GM23248 (cell line): ENCODE measurements around the gene TBL3. TPM values are rescaled to one million over a fixed set of nuclear protein-coding genes. Genes with fewer than 3 reads are reported as not detected.

Experiments
- DNase-seq: peaks from one replicate; pipeline ENCODE4 v3.0.0-alpha.2; 2015
- H2AFZ ChIP-seq: fragments of 200-600 bp; sonication (generic); 2 replicates; pipeline ENCODE4 v1.6.1; 2016; ENCODE audit warnings: antibody characterized with exemption
- H3F3A ChIP-seq: fragments of 200-600 bp; sonication (generic); 2 replicates; pipeline ENCODE4 v1.6.1; 2016; ENCODE audit warnings: mild to moderate bottlenecking, antibody characterized with exemption, mixed run types; ENCODE audit not compliant: insufficient read depth
- H3K27ac ChIP-seq: fragments of 200-600 bp; sonication (generic); 2 replicates; pipeline ENCODE4 v1.5.1; 2016; ENCODE audit warnings: mild to moderate bottlenecking
- H3K27me3 ChIP-seq: fragments of 200-600 bp; sonication (generic); replicated peaks from 2 replicates; pipeline ENCODE4 v1.6.1; 2016; ENCODE audit warnings: mild to moderate bottlenecking; ENCODE audit not compliant: insufficient read depth
- H3K36me3 ChIP-seq: fragments of 200-600 bp; sonication (generic); 2 replicates; pipeline ENCODE4 v1.6.1; 2016; ENCODE audit warnings: low read depth, mild to moderate bottlenecking
- H3K4me1 ChIP-seq: fragments of 200-600 bp; sonication (generic); 2 replicates; pipeline ENCODE4 v1.6.1; 2016; ENCODE audit warnings: mild to moderate bottlenecking; ENCODE audit not compliant: insufficient read depth
- H3K4me2 ChIP-seq: fragments of 200-600 bp; sonication (generic); one replicate; pipeline ENCODE4 v1.6.1; 2016; ENCODE audit warnings: mild to moderate bottlenecking; ENCODE audit not compliant: unreplicated experiment
- H3K4me3 ChIP-seq: fragments of 200-600 bp; sonication (generic); 2 replicates; pipeline ENCODE4 v1.5.1; 2016; ENCODE audit warnings: mild to moderate bottlenecking
- H3K79me2 ChIP-seq: fragments of 200-600 bp; sonication (generic); 2 replicates; pipeline ENCODE4 v1.6.1; 2016; ENCODE audit warnings: mild to moderate bottlenecking; ENCODE audit not compliant: insufficient read depth
- H3K9ac ChIP-seq: fragments of 200-600 bp; sonication (generic); 2 replicates; pipeline ENCODE4 v1.6.1; 2016; ENCODE audit warnings: mild to moderate bottlenecking
- H3K9me2 ChIP-seq: fragments of 200-600 bp; sonication (generic); 2 replicates; pipeline ENCODE4 v1.6.1; 2016; ENCODE audit warnings: mixed run types, mild to moderate bottlenecking, moderate library complexity; ENCODE audit not compliant: insufficient read depth
- H3K9me3 ChIP-seq: fragments of 200-600 bp; sonication (generic); one replicate; pipeline ENCODE4 v1.6.1; 2017; ENCODE audit warnings: low read depth
- H4K20me1 ChIP-seq: fragments of 200-600 bp; sonication (generic); 2 replicates; pipeline ENCODE4 v1.6.0; 2016; ENCODE audit not compliant: insufficient read depth
- EZH2 ChIP-seq: fragments of 200-600 bp; sonication (generic); IDR thresholded peaks from 2 replicates; pipeline ENCODE4 v1.6.1; 2018; ENCODE audit warnings: antibody characterized with exemption, mild to moderate bottlenecking; ENCODE audit not compliant: insufficient read depth, poor library complexity, severe bottlenecking
- EZH2phosphoT487 ChIP-seq: fragments of 200-600 bp; sonication (generic); IDR thresholded peaks from 2 replicates; pipeline ENCODE4 v1.6.1; 2018; ENCODE audit warnings: antibody characterized with exemption, moderate library complexity, mild to moderate bottlenecking, low read depth; ENCODE audit not compliant: insufficient read depth
- WGBS, 2 experiments: methylation state at CpG; one replicate each; pipeline ENCODE4 v1.1.6; 2015 to 2017; ENCODE audit warnings: low lambda C conversion rate in 2 of 2, low coverage in 1 of 2; ENCODE audit errors: missing lambda C conversion rate in 2 of 2; 5-methylcytosine and 5-hydroxymethylcytosine counted together
- in situ Hi-C: fragments of 300-500 bp; cut with MboI; formaldehyde crosslinking; loops from 2 replicates; pipeline ENCODE4 v1.15.0; 2020
- polyA plus RNA-seq: library from polyadenylated mRNA; unstranded; fragments of >200 nt; fragmentation: Nextera tagmentation; extraction: Ambion mirVana; gene quantifications from 2 replicates; pipeline ENCODE4 v1.2.1, GENCODE V29; 2016
- total RNA-seq: library from RNA; depleted of rRNA; stranded (reverse); fragments of >200 nt; shearing (Covaris generic); gene quantifications from 2 replicates; pipeline ENCODE4 v1.2.3, GENCODE V29; 2014

Gene TBL3
- total and polyA plus RNA-seq, 2 experiments from 2014 or later: 43.7 to 46.8 TPM

GRCh38 chr16:1989209-1990100 is 17.6 kb downstream of the TBL3 start, which contains the start of gene SYNGR3:
Gene SYNGR3 (plus strand): TSS chr16:1989970. CDS start chr16:1990103, 133 bp downstream.
- peaks cover 9% of the 10 kb centered on the region; the same call in 1 of the 2 replicates for H3K79me2 ChIP-seq
- H3K9me3 ChIP-seq: no peaks in the 10 kb centered on the region
- H3K36me3 ChIP-seq: no peaks in the 10 kb centered on the region
- no peaks in the 10 kb centered on the region for H3K9me2 ChIP-seq
- H3F3A ChIP-seq: peaks cover 10% of the 10 kb centered on the region; the same call in 1 of the 2 replicates
- peaks cover 21% of the 10 kb centered on the region; the same call in 1 of the 2 replicates for H3K27me3 ChIP-seq
- DNase-seq: peak; percentile 66
- WGBS, 2 experiments: 5 to 10% methylated on average over 32 to 50 of the region's 67 CpGs
- no peak within 1 kb of the TSS for H3K27ac ChIP-seq
- TF ChIP-seq EZH2phosphoT487 (no peak), EZH2 (peak; percentile 75)
- no peak within 1 kb of the TSS for H2AFZ ChIP-seq
- no peak within 1 kb of the TSS for H3K4me2 ChIP-seq
- in situ Hi-C loops: no loop called here
- no peak within 1 kb of the TSS for H3K9ac ChIP-seq
- H3K4me1 ChIP-seq: no peaks in the 10 kb centered on the region
- H4K20me1 ChIP-seq: no peaks in the 10 kb centered on the region
- no peak within 1 kb of the TSS for H3K4me3 ChIP-seq

GRCh38 chr16:1990101-1990350 is 18.2 kb downstream of the TBL3 start:
- no peaks in the 10 kb centered on the region for H3K9me2 ChIP-seq
- in situ Hi-C loops: no loop called here
- H3K27me3 ChIP-seq: peaks cover 21% of the 10 kb centered on the region; the same call in 1 of the 2 replicates
- DNase-seq: no peak
- H3F3A ChIP-seq: peaks cover 10% of the 10 kb centered on the region; the same call in 1 of the 2 replicates
- no peak overlapping the region for H3K27ac ChIP-seq
- peaks cover 8% of the 10 kb centered on the region; the same call in 1 of the 2 replicates for H3K79me2 ChIP-seq
- H3K9ac ChIP-seq: no peak overlapping the region
- no peaks in the 10 kb centered on the region for H3K9me3 ChIP-seq
- no peaks in the 10 kb centered on the region for H3K4me1 ChIP-seq
- H4K20me1 ChIP-seq: no peaks in the 10 kb centered on the region
- whole genome bisulfite sequencing, 2 experiments: 0 to 10% methylated on average over 7 to 23 of the region's 25 CpGs
- H2AFZ ChIP-seq: no peak overlapping the region
- H3K4me2 ChIP-seq: no peak overlapping the region
- H3K4me3 ChIP-seq: no peak overlapping the region
- no peaks in the 10 kb centered on the region for H3K36me3 ChIP-seq
- TF ChIP-seq EZH2phosphoT487 (no peak), EZH2 (no peak)

DNA sequence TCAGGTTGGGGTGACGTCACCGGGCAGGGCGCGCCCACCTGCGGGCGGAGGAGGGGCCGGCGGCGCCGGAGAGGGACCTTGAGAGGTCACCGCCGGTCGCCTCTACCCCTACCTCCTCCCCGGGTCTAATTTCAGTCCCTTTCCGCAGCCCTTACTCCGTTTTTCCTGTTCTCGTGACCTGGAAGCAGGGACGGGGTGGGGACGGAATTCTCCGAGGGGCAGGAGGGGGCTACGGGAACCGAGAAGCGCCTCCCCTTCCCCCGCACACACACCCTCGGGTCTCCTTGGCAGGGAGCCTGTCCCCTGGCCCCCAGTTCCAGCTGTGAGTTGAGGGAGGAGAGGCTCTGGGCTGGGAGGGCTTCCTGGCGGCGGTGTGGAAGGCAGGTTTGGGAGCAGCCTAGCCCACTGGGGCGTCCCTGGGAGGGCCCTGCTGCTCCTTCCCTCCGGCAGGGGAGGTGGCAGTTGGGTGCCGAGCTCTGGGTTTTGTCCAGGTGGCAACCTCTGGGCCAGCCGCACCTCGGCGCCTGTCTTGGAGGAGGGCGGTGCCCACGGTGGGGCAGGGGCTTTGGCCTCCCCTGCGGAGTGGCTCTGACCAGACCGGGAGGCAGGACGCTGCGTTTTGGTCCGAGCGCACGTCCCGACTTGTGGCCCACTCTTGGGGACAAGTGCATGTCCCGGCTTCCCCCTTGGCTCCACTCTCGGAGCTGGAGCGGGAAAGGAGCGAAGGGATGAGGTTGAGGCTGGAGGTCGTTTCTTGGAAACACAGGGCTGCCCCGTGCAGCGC is 18.7 kb downstream of the TBL3 start:
- H3K36me3 ChIP-seq: no peaks in the 10 kb centered on the region
- no peak overlapping the region for H3K4me2 ChIP-seq
- H4K20me1 ChIP-seq: no peaks in the 10 kb centered on the region
- WGBS, 2 experiments: 7 to 10% methylated on average over 37 to 50 of the region's 50 CpGs
- DNase-seq: no peak
- peaks cover 3% of the 10 kb centered on the region; the same call in 1 of the 2 replicates for H3K79me2 ChIP-seq
- H3K9me3 ChIP-seq: no peaks in the 10 kb centered on the region
- H3K9me2 ChIP-seq: no peaks in the 10 kb centered on the region
- in situ Hi-C loops: no loop called here
- H3K27ac ChIP-seq: no peak overlapping the region
- peaks cover 15% of the 10 kb centered on the region for H3F3A ChIP-seq
- no peaks in the 10 kb centered on the region for H3K4me1 ChIP-seq
- H3K4me3 ChIP-seq: no peak overlapping the region
- H3K27me3 ChIP-seq: peaks cover 21% of the 10 kb centered on the region; the same call in 1 of the 2 replicates
- no peak overlapping the region for H2AFZ ChIP-seq
- no peak overlapping the region for H3K9ac ChIP-seq
- TF ChIP-seq EZH2phosphoT487: 0 out of 2 replicates have a peak, but pooled peaks have one; percentile 41
- TF ChIP-seq EZH2: peak; percentile 96

GRCh38 chr16:1991135-1991551 is 19.3 kb downstream of the TBL3 start:
- Histone ChIP-seq H3K4me1 (peaks cover 5% of the 10 kb centered on the region; the same call in 1 of the 2 replicates), H3K4me2 (no peak overlapping the region), H3K36me3 (no peaks in the 10 kb centered on the region), H3K27ac (no peak overlapping the region), H3K9ac (no peak overlapping the region), H2AFZ (no peak overlapping the region), H3F3A (peaks cover 21% of the 10 kb centered on the region), H3K79me2 (no peaks in the 10 kb centered on the region), H3K27me3 (peaks cover 21% of the 10 kb centered on the region; the same call in 1 of the 2 replicates), H3K4me3 (no peak overlapping the region), H4K20me1 (no peaks in the 10 kb centered on the region), H3K9me3 (no peaks in the 10 kb centered on the region), H3K9me2 (no peaks in the 10 kb centered on the region)
- in situ Hi-C loops: no loop called here
- DNase-seq: no peak
- no peak for TF ChIP-seq EZH2
- TF ChIP-seq EZH2phosphoT487: no peak
- WGBS, 2 experiments: 16 to 24% methylated on average over 13 to 18 of the region's 18 CpGs
